Stimulated activated naive CD8-positive, alpha-beta T cell treated with anti-CD3 and anti-CD28 coated beads, Interleukin-15, Interleukin-2, amounts not matched to agents 100 ng/mL and 50 ng/mL, for 24 hours (primary cell): Measurements from ENCODE around the gene ERC2.

Experiments
- H3K27ac Mint-ChIP-seq: one replicate; pipeline ENCODE4 v1.8.0; 2021; ENCODE audit warnings: mild to moderate bottlenecking, mixed read lengths
- H3K27me3 Mint-ChIP-seq: one replicate; pipeline ENCODE4 v1.8.0; 2021; ENCODE audit warnings: mixed read lengths
- H3K36me3 Mint-ChIP-seq: one replicate; pipeline ENCODE4 v1.8.0; 2021; ENCODE audit warnings: low read depth, mixed read lengths
- H3K4me1 Mint-ChIP-seq: one replicate; pipeline ENCODE4 v1.8.0; 2021; ENCODE audit warnings: low read depth, mixed read lengths
- H3K4me3 Mint-ChIP-seq: one replicate; pipeline ENCODE4 v1.8.0; 2021; ENCODE audit warnings: mild to moderate bottlenecking, mixed read lengths
- H3K9me3 Mint-ChIP-seq: one replicate; pipeline ENCODE4 v1.8.0; 2021; ENCODE audit warnings: mixed read lengths

ERC2 gene

GRCh38 chr3:55571216-55571813 is 897.0 kb downstream of the ERC2 start:
- no peaks in the 10 kb centered on the region for H3K4me1 Mint-ChIP-seq
- H3K4me3 Mint-ChIP-seq = no peak overlapping the region
- no peak overlapping the region for H3K27ac Mint-ChIP-seq
- peaks cover 4% of the 10 kb centered on the region for H3K9me3 Mint-ChIP-seq
- H3K27me3 Mint-ChIP-seq = no peaks in the 10 kb centered on the region
- H3K36me3 Mint-ChIP-seq = no peaks in the 10 kb centered on the region

- no peaks in the 10 kb centered on the region for H3K36me3 Mint-ChIP-seq
- H3K27me3 Mint-ChIP-seq = no peaks in the 10 kb centered on the region
- peaks cover 4% of the 10 kb centered on the region for H3K9me3 Mint-ChIP-seq
- H3K27ac Mint-ChIP-seq = no peak overlapping the region
- no peak overlapping the region for H3K4me3 Mint-ChIP-seq
- no peaks in the 10 kb centered on the region for H3K4me1 Mint-ChIP-seq
These were observed 898.0 kb downstream of the ERC2 start for GRCh38 chr3:55570271-55570711.

- Mint-ChIP-seq H3K4me1 (no peaks in the 10 kb centered on the region), H3K27me3 (no peaks in the 10 kb centered on the region), H3K9me3 (peaks cover 4% of the 10 kb centered on the region), H3K27ac (no peak overlapping the region), H3K36me3 (no peaks in the 10 kb centered on the region), H3K4me3 (no peak overlapping the region)
These were observed 899.2 kb downstream of the ERC2 start for GRCh38 chr3:55569033-55569599.

GRCh38 chr3:55567615-55568014 is 900.7 kb downstream of the ERC2 start:
- Mint-ChIP-seq H3K36me3 (no peaks in the 10 kb centered on the region), H3K9me3 (peaks cover 4% of the 10 kb centered on the region), H3K4me3 (no peak overlapping the region), H3K27ac (no peak overlapping the region), H3K27me3 (no peaks in the 10 kb centered on the region), H3K4me1 (no peaks in the 10 kb centered on the region)

DNA sequence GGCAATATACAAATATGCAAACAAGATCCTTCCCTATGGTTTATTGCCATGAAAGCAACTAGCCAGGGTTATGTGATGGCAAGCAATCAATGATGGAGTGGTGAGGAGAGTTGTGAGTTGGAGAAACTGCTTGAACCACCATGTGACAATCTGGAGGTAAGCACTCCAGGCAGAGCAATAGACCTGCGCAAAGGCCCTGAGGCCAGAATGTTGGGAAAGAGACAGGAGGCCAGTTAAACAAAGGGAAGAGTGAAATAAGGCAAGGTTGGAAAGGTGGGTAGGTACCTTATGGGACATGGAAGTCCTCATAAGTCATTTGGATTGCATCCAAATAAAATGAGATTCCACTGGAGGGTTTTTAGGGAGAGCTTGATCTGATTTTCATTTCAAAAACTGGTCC is 901.1 kb downstream of the ERC2 start:
- Mint-ChIP-seq H3K36me3 (no peaks in the 10 kb centered on the region), H3K9me3 (peaks cover 4% of the 10 kb centered on the region), H3K27me3 (no peaks in the 10 kb centered on the region), H3K27ac (no peak overlapping the region), H3K4me3 (no peak overlapping the region), H3K4me1 (no peaks in the 10 kb centered on the region)

DNA sequence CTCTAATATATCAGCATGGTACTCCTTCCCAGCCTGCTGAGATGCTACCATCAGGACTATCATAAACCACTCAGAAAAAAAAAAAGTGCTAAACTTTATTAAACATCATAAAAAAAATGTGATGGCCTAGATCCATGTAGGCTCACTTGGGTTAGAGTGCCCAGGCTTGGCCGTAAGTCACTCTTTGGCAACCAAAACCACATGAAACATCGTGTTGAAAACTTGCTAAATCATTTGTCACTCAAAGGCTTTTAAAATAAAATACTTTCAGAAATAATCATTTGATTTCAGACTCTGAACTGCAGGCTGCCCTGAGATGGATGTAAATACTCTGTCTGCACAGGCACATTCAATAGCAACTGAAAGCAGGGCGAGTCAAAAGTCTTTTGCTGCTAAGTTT is 902.7 kb downstream of the ERC2 start:
- H3K27ac Mint-ChIP-seq = no peak overlapping the region
- no peaks in the 10 kb centered on the region for H3K27me3 Mint-ChIP-seq
- no peaks in the 10 kb centered on the region for H3K36me3 Mint-ChIP-seq
- no peak overlapping the region for H3K4me3 Mint-ChIP-seq
- H3K4me1 Mint-ChIP-seq = no peaks in the 10 kb centered on the region
- peaks cover 4% of the 10 kb centered on the region for H3K9me3 Mint-ChIP-seq

DNA sequence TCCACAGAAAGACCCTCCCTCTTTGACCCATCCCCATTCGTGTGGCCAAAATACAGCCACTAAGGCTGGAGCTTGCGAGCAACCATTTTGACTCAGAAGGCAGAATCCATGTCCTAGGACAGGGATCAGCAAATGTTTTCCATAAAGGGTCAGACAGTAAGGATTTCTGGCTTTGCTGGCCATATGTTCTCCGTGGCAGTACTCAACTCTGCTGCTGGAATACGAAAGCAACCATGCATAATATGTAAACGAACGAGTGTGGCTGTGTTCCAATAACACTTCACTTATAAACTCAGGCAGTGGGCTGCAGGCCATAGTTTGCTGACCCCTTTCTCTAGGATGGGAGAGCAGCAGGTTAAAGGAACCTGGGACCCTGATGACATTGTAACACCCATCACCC is 903.5 kb downstream of the ERC2 start:
- Mint-ChIP-seq H3K4me1 (no peaks in the 10 kb centered on the region), H3K9me3 (peaks cover 4% of the 10 kb centered on the region), H3K27ac (no peak overlapping the region), H3K36me3 (no peaks in the 10 kb centered on the region), H3K4me3 (no peak overlapping the region), H3K27me3 (no peaks in the 10 kb centered on the region)

GRCh38 chr3:55562700-55563099 is 905.6 kb downstream of the ERC2 start:
- no peaks in the 10 kb centered on the region for H3K27me3 Mint-ChIP-seq
- H3K4me3 Mint-ChIP-seq = no peak overlapping the region
- H3K9me3 Mint-ChIP-seq = peaks cover 4% of the 10 kb centered on the region
- no peaks in the 10 kb centered on the region for H3K4me1 Mint-ChIP-seq
- no peak overlapping the region for H3K27ac Mint-ChIP-seq
- H3K36me3 Mint-ChIP-seq = no peaks in the 10 kb centered on the region

- Mint-ChIP-seq H3K27ac (no peak overlapping the region), H3K9me3 (no peaks in the 10 kb centered on the region), H3K4me3 (no peak overlapping the region), H3K36me3 (no peaks in the 10 kb centered on the region), H3K4me1 (no peaks in the 10 kb centered on the region), H3K27me3 (no peaks in the 10 kb centered on the region)
These were observed 908.5 kb downstream of the ERC2 start for GRCh38 chr3:55559500-55560423.

- Mint-ChIP-seq H3K4me1 (no peaks in the 10 kb centered on the region), H3K36me3 (no peaks in the 10 kb centered on the region), H3K27ac (no peak overlapping the region), H3K9me3 (no peaks in the 10 kb centered on the region), H3K27me3 (no peaks in the 10 kb centered on the region), H3K4me3 (no peak overlapping the region)
These were observed 910.0 kb downstream of the ERC2 start for GRCh38 chr3:55558316-55558715.

DNA sequence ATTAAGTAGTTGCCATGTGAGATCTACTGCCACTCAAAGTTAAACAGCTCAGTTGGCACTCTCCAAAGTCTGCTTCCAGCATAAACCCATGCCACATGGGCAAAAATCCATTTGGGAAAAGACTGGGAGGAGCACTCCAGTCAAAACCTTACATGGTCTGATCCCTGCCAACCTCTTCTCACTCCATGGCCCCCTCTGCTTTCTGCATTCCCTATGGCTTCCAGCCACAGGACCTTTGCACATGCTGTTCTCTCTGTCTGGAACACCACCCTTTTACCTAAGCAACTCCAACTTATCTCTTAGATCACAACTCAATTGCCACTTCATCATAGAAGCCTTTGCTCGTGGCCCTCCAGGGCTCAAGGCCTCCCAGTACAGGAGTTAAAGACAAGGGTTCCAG is 910.7 kb downstream of the ERC2 start:
- no peaks in the 10 kb centered on the region for H3K9me3 Mint-ChIP-seq
- no peaks in the 10 kb centered on the region for H3K36me3 Mint-ChIP-seq
- no peaks in the 10 kb centered on the region for H3K4me1 Mint-ChIP-seq
- H3K27me3 Mint-ChIP-seq = no peaks in the 10 kb centered on the region
- H3K4me3 Mint-ChIP-seq = no peak overlapping the region
- H3K27ac Mint-ChIP-seq = no peak overlapping the region

DNA sequence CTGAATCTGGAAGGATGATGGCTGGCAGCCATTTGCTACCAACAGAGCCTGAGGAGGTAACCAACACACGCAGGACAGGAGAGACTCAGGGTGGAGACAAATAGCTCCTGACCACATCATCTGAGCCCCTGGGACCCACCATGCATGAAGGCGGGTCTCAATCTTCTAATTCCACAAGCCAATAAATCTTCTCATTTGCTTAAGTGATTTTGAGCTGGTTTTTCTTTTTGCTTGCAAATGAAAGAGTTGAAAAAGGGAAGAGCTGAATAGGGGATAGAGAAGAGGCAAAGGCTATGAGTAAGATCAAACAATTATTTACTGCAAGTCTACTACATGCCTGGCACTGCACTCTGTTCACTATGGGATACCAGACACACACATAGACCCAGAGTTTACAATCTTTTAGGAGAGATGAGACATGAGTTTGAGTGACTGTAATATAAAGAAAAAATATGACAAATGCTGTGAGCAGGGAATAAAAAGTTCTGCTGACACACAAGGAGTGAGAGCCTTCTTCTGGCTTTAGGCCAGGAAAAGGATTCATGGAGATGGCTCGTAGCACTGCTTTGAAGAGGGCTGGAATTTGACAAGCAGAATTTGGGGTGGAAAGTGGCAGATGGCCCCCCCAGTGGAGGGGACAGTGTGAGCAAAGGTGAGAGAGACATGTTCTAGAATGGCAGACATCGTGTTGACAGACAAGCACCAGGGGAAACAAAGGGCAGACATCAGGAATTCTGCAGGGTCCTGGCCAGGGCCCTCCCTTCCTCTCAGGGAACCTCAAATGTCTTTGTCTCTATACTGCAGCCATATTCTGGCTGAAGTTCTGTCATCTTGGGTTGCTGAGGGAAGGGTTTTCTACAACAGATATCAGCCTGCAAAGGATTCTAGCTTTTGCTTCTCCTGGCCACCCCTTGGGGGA is 911.4 kb downstream of the ERC2 start:
- H3K27me3 Mint-ChIP-seq = no peaks in the 10 kb centered on the region
- H3K9me3 Mint-ChIP-seq = no peaks in the 10 kb centered on the region
- no peaks in the 10 kb centered on the region for H3K36me3 Mint-ChIP-seq
- no peak overlapping the region for H3K27ac Mint-ChIP-seq
- H3K4me3 Mint-ChIP-seq = no peak overlapping the region
- no peaks in the 10 kb centered on the region for H3K4me1 Mint-ChIP-seq

GRCh38 chr3:55555873-55556618 is 912.2 kb downstream of the ERC2 start:
- no peak overlapping the region for H3K27ac Mint-ChIP-seq
- H3K9me3 Mint-ChIP-seq = no peaks in the 10 kb centered on the region
- no peak overlapping the region for H3K4me3 Mint-ChIP-seq
- no peaks in the 10 kb centered on the region for H3K36me3 Mint-ChIP-seq
- no peaks in the 10 kb centered on the region for H3K4me1 Mint-ChIP-seq
- H3K27me3 Mint-ChIP-seq = no peaks in the 10 kb centered on the region
